BE2C (cell line): Measurements from ENCODE around the gene CDH23.
A peak's percentile ranks its signal among the peaks of the same experiment; 100 is the strongest.

Experiments used
- DNase-seq: peaks from one replicate; pipeline ENCODE4 v3.0.0-alpha.2; 2020
- H3K27me3 ChIP-seq: fragments of 250-450 bp; sonication (Bioruptor Pico); 2 replicates; pipeline ENCODE4 v1.5.1; 2020; ENCODE audit warnings: mild to moderate bottlenecking
- H3K36me3 ChIP-seq: fragments of 250-450 bp; sonication (Bioruptor Pico); 2 replicates; pipeline ENCODE4 v1.5.1; 2020; ENCODE audit warnings: mild to moderate bottlenecking
- H3K4me1 ChIP-seq: fragments of 250-450 bp; sonication (Bioruptor Pico); 2 replicates; pipeline ENCODE4 v1.5.1; 2020
- H3K4me3 ChIP-seq: 2 replicates; pipeline ENCODE4 v1.5.1; 2011; ENCODE audit warnings: low read depth, low read length
- H3K9me3 ChIP-seq: fragments of 250-450 bp; sonication (Bioruptor Pico); 2 replicates; pipeline ENCODE4 v1.5.1; 2020
- TF ChIP-seq, protein P1 (sequence below): IDR thresholded peaks from 2 replicates; pipeline ENCODE4 v1.5.1; 2012; ENCODE audit warnings: mild to moderate bottlenecking, low read depth, low read length

Gene CDH23

GRCh38 chr10:71606257-71607081 lies 209.7 kb downstream of the CDH23 start:
- TF ChIP-seq, protein P1, sequence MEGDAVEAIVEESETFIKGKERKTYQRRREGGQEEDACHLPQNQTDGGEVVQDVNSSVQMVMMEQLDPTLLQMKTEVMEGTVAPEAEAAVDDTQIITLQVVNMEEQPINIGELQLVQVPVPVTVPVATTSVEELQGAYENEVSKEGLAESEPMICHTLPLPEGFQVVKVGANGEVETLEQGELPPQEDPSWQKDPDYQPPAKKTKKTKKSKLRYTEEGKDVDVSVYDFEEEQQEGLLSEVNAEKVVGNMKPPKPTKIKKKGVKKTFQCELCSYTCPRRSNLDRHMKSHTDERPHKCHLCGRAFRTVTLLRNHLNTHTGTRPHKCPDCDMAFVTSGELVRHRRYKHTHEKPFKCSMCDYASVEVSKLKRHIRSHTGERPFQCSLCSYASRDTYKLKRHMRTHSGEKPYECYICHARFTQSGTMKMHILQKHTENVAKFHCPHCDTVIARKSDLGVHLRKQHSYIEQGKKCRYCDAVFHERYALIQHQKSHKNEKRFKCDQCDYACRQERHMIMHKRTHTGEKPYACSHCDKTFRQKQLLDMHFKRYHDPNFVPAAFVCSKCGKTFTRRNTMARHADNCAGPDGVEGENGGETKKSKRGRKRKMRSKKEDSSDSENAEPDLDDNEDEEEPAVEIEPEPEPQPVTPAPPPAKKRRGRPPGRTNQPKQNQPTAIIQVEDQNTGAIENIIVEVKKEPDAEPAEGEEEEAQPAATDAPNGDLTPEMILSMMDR: no peak
- Histone ChIP-seq H3K27me3 (no peaks in the 10 kb centered on the region), H3K9me3 (no peaks in the 10 kb centered on the region), H3K4me3 (no peak overlapping the region), H3K4me1 (no peaks in the 10 kb centered on the region), H3K36me3 (no peaks in the 10 kb centered on the region)
- DNase-seq: no peak

DNA sequence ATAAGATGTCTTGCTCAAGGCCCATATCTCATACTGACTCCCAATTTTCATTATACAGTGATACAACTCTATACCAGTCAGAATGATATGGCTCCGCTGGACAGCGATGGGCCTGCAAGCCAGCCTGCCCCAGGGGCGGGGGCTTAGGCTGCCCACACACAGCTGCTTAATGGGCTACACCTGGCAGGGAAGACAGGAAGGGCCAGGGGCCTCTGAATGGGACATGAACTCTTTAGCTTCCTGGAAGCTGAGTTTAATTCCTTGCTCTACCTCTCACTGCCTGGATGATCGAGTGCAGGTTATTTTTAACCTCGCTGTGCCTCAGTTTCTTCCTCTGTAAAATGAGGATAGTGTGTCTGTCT lies 210.3 kb downstream of the CDH23 start:
- Histone ChIP-seq H3K4me3 (no peak overlapping the region), H3K36me3 (no peaks in the 10 kb centered on the region), H3K4me1 (no peaks in the 10 kb centered on the region), H3K9me3 (no peaks in the 10 kb centered on the region), H3K27me3 (no peaks in the 10 kb centered on the region)
- TF ChIP-seq, protein P1: no peak
- no peak for DNase-seq

DNA sequence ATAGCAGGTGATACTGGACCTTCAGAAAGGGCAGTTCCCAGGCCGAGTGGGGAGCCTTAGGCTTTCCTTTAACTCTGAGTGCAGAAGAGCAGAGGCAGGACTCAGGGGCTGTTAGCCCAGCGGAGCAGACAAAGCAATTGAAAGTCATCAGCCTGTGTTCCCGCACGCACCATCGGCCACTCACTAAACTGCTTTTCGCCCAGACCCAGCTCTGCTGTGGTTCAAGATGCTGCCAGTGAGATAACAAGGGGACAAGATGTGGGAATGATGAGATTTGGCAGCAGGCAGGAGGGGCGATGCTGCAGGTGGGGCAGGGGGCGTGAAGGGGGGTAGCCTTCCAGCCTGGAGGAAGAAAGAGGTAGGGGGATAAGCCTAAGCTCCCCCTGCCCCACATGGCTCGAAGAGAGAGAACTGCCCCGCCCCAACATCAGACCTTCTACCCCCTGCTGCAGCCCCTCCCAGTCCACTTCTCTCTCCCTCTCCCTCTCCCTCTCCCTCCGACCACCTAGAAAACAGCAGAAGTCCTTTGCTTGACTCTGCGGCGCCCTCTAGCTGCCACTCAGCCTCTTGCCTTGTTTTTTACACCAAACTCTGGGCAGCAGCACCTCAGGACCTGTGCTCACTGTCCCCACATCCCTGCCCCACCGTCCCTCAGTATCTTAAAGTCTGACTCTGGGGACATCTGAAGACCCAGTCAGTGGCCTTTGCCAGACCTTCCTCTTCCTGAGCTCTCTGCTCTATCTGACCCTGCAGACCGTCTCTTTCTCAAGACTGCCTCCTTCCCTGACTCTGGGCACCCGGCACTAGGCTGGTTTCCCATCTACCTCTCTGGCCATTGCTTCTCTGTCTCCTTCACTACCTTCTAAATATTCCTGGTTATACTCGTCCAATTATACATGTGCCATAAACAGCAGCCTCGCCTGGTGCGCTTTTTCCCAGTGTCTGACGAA lies 212.4 kb downstream of the CDH23 start:
- Histone ChIP-seq H3K36me3 (no peaks in the 10 kb centered on the region), H3K4me1 (no peaks in the 10 kb centered on the region), H3K9me3 (no peaks in the 10 kb centered on the region), H3K4me3 (no peak overlapping the region), H3K27me3 (no peaks in the 10 kb centered on the region)
- peak; percentile 88 for DNase-seq
- TF ChIP-seq, protein P1: peak; percentile 88

DNA sequence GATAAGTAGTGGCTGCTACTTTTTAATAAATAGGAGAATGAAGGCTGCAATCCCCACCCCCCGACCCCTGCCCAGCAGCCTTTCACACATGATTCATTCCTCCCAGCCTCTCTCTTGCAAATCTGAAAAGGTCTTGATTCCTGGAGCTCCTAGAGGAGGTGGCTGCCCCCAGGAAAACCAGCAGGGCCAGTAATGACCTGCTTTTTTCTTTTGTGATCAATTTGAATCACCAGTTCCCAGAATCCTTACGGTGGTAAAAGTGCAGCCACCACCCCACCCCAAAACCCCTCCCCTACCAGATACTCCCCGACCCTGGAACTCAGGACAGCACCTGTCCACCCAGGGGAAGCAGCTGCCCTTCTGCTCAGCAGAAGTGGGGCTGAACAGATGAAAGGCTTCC lies 213.9 kb downstream of the CDH23 start:
- TF ChIP-seq, protein P1: no peak
- no peaks in the 10 kb centered on the region for H3K27me3 ChIP-seq
- no peak overlapping the region for H3K4me3 ChIP-seq
- no peaks in the 10 kb centered on the region for H3K4me1 ChIP-seq
- no peaks in the 10 kb centered on the region for H3K9me3 ChIP-seq
- DNase-seq: no peak
- no peaks in the 10 kb centered on the region for H3K36me3 ChIP-seq

DNA sequence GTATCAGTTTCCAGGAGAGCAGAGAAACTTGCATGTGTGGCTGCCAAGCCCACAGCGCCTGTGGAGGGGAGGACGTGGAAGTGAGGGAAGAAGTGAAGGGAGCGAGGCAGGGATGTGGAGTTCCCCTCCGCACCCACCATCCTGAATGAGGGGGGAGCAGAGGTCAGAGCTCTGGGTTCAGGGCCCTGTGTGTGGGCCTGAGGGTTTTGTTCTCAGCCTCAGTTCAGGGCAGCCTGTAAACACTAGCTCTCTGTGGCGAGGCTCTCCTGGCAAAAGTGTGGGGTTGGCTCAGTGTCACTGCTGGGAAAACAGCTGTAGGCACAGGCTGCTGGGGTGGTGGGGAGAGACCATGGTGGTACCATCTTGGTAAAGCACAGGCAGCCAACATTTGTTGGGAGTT lies 214.4 kb downstream of the CDH23 start:
- H3K4me1 ChIP-seq: no peaks in the 10 kb centered on the region
- TF ChIP-seq, protein P1: no peak
- no peaks in the 10 kb centered on the region for H3K27me3 ChIP-seq
- H3K36me3 ChIP-seq: no peaks in the 10 kb centered on the region
- no peaks in the 10 kb centered on the region for H3K9me3 ChIP-seq
- H3K4me3 ChIP-seq: no peak overlapping the region
- no peak for DNase-seq
